ENCODE data around the gene ACYP2.

The ACYP2 gene

DNA sequence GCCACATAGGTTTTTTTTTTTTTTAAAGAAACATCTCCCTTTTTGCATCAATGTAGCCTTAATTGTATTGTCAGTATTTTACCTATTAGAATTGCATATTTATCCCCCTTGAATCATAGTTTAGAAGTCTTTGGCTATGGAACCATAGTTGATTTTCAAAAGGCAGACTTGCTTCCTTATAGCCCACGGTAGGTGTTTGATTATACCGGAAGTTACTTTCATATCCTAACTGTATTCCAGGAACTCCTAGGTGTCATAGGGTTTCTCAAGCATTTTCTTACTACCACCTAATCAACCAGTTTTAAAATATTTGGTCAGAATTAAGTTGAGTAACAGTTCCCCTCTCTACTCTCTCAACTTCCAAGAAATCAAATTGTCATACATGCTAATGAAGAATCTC, 227.2 kb downstream of the ACYP2 start:
- Mint-ChIP-seq H3K4me1 (ENCODE audit: low read depth) (no peaks in the 10 kb centered on the region), H3K36me3 (ENCODE audit: low read depth) (no peaks in the 10 kb centered on the region), H3K27me3 (ENCODE audit: low read depth) (peaks cover 39% of the 10 kb centered on the region), H3K9me3 (no peaks in the 10 kb centered on the region), H3K4me3 (no peak overlapping the region), H3K27ac (no peak overlapping the region)

GRCh38 chr2:54347622-54348021, 232.2 kb downstream of the ACYP2 start:
- H3K4me1 Mint-ChIP-seq (ENCODE audit: low read depth) = no peaks in the 10 kb centered on the region
- no peaks in the 10 kb centered on the region for H3K36me3 Mint-ChIP-seq (ENCODE audit: low read depth)
- H3K9me3 Mint-ChIP-seq = no peaks in the 10 kb centered on the region
- no peak overlapping the region for H3K27ac Mint-ChIP-seq
- peaks cover 32% of the 10 kb centered on the region for H3K27me3 Mint-ChIP-seq (ENCODE audit: low read depth)
- H3K4me3 Mint-ChIP-seq = no peak overlapping the region

DNA sequence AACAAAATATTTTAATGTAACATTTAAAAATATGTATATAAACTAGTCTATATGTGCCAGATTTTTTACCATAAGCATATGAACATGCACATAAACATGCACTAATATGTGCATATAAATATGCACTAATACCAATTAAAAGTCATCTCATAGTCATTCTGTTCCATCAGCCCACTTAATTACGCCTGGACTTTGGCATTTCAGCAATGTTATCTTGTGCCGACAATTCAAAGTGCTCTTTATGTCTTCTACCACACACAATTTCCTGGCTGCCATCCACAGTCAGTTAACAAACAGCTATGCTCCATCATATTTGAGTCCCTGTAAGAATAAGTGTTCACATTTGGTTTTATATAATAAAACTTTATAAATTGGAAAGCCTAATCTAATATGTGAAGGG, 233.2 kb downstream of the ACYP2 start:
- no peak overlapping the region for H3K27ac Mint-ChIP-seq

GRCh38 chr2:54350426-54350825, 235.0 kb downstream of the ACYP2 start:
- Mint-ChIP-seq H3K9me3 (no peaks in the 10 kb centered on the region), H3K27ac (no peak overlapping the region), H3K4me1 (ENCODE audit: low read depth) (no peaks in the 10 kb centered on the region), H3K4me3 (no peak overlapping the region), H3K27me3 (ENCODE audit: low read depth) (peaks cover 23% of the 10 kb centered on the region), H3K36me3 (ENCODE audit: low read depth) (no peaks in the 10 kb centered on the region)

More for the DNA sequence above, 233.2 kb downstream of the ACYP2 start:
- Mint-ChIP-seq H3K9me3 (no peaks in the 10 kb centered on the region), H3K4me3 (no peak overlapping the region), H3K4me1 (ENCODE audit: low read depth) (no peaks in the 10 kb centered on the region), H3K36me3 (ENCODE audit: low read depth) (no peaks in the 10 kb centered on the region), H3K27me3 (ENCODE audit: low read depth) (peaks cover 28% of the 10 kb centered on the region)

DNA sequence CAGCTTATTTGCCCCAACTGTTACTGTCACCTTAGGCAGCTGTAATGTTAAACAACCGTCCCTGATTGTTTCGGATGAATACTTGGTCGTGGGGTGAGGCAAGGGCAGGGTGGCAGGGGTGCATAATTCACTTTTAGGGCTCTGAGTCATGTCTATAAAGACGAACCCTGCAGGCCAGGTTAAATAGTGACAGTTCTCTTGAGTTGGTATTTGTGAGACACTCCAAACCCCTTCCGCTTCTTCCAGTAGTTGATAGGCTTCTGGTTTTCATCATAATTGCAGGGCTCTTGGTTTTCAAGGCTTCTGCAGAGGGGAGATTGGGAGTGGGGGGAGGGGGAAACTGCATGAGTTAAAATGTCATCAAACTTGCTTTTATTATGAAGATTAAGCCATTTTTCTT, 237.8 kb downstream of the ACYP2 start:
- Mint-ChIP-seq H3K4me3 (no peak overlapping the region), H3K4me1 (ENCODE audit: low read depth) (no peaks in the 10 kb centered on the region), H3K9me3 (no peaks in the 10 kb centered on the region), H3K27ac (no peak overlapping the region), H3K27me3 (ENCODE audit: low read depth) (peaks cover 15% of the 10 kb centered on the region), H3K36me3 (ENCODE audit: low read depth) (no peaks in the 10 kb centered on the region)

Data from T-helper 1 cell treated with Interleukin-12 subunit alpha and Interleukin-12 subunit beta and Interleukin-4 antibody, amounts not matched to agents 30 μg/mL and 1 μg/mL, for 36 hours (primary cell).